H1 (cell line): ENCODE data around the gene CEBPA. TPM values are rescaled to one million over a fixed set of nuclear protein-coding genes. Genes with fewer than 3 reads are reported as not detected.

Experiments
- CTCF ChIA-PET: fragments of 300-600 bp; sonication (Branson Sonifier 250); formaldehyde crosslinking; loops from one replicate; lab custom pipeline; 2021; ENCODE audit not compliant: partially characterized antibody; lab: Charles Lee
- POLR2A ChIA-PET: fragments of 300-600 bp; sonication (Branson Sonifier 250); formaldehyde crosslinking; loops from one replicate; lab custom pipeline; 2021; ENCODE audit warnings: inconsistent platforms; ENCODE audit not compliant: partially characterized antibody; lab: Charles Lee
- DNase-seq, 2 experiments: peaks; one replicate each; pipeline versions ENCODE4 v3.0.0 to v3.0.0-alpha.2; 2010 to 2022; ENCODE audit warnings: low spot score in 2 of 2, low read depth in 1 of 2, mixed read lengths in 1 of 2
- FAIRE-seq: peaks from 2 replicates; lab custom pipeline; 2011; peaks lifted over from hg19 to GRCh38; lab: Jason Lieb, UNC
- H2AFZ ChIP-seq: 2 replicates; pipeline ENCODE4 v1.8.1; 2012; ENCODE audit warnings: low read length, inconsistent platforms
- H2AK5ac ChIP-seq: 2 replicates; pipeline ENCODE4 v1.6.1; 2013; ENCODE audit warnings: low read depth, low read length
- H2BK120ac ChIP-seq: replicated peaks from 2 replicates; pipeline ENCODE3; 2013; ENCODE audit warnings: low read depth, low read length, inconsistent platforms
- H2BK12ac ChIP-seq: 2 replicates; pipeline ENCODE4 v1.6.1; 2013; ENCODE audit warnings: low read depth, low read length
- H2BK15ac ChIP-seq: 2 replicates; pipeline ENCODE4 v1.6.1; 2013; ENCODE audit warnings: low read length
- H2BK20ac ChIP-seq: 2 replicates; pipeline ENCODE4 v1.6.1; 2013; ENCODE audit warnings: low read length
- H2BK5ac ChIP-seq: 2 replicates; pipeline ENCODE4 v1.6.1; 2013; ENCODE audit warnings: low read depth, low read length
- H3K14ac ChIP-seq: 2 replicates; pipeline ENCODE4 v1.6.1; 2013; ENCODE audit warnings: inconsistent platforms; ENCODE audit not compliant: insufficient read length
- H3K18ac ChIP-seq: 2 replicates; pipeline ENCODE4 v1.6.1; 2013; ENCODE audit warnings: low read length; ENCODE audit errors: extremely low read depth
- H3K23ac ChIP-seq: 2 replicates; pipeline ENCODE4 v1.6.1; 2013; ENCODE audit warnings: inconsistent platforms; ENCODE audit not compliant: insufficient read length
- H3K23me2 ChIP-seq: 2 replicates; pipeline ENCODE4 v1.6.1; 2013; ENCODE audit warnings: low read depth, low read length
- H3K27ac ChIP-seq: 2 replicates; pipeline ENCODE4 v1.6.1; 2011; ENCODE audit warnings: low read depth, low read length, inconsistent platforms
- H3K27me3 ChIP-seq, 4 experiments: replicated peaks in 1 of 4; 1 replicate in 1 of 4; 2 replicates in 3 of 4; pipeline versions ENCODE4 v1.6.1 to v1.8.1; 2011 to 2013; ENCODE audit warnings: low read length in 3 of 4, mild to moderate bottlenecking in 3 of 4, inconsistent platforms in 2 of 4, mixed read lengths in 2 of 4, moderate library complexity in 1 of 4; ENCODE audit not compliant: control insufficient read depth in 3 of 4, insufficient read depth in 3 of 4; ENCODE audit errors: extremely low read depth in 1 of 4
- H3K36me3 ChIP-seq, 4 experiments: 2 replicates each; pipeline versions ENCODE4 v1.6.1 to v1.8.1; 2011 to 2013; ENCODE audit warnings: mild to moderate bottlenecking in 4 of 4, low read length in 3 of 4, moderate library complexity in 2 of 4, control low read depth in 1 of 4, inconsistent platforms in 1 of 4; ENCODE audit not compliant: insufficient read depth in 4 of 4, control insufficient read depth in 2 of 4
- H3K4ac ChIP-seq: replicated peaks from 2 replicates; pipeline ENCODE3; 2013; ENCODE audit warnings: low read length, low read depth, mixed read lengths, inconsistent platforms; ENCODE audit not compliant: insufficient read length
- H3K4me1 ChIP-seq, 4 experiments: replicated peaks in 1 of 4; 1 replicate in 1 of 4; 2 replicates in 3 of 4; pipeline versions ENCODE4 v1.6.1 to v1.8.1; 2011 to 2013; ENCODE audit warnings: low read length in 3 of 4, inconsistent platforms in 2 of 4, mixed read lengths in 1 of 4; ENCODE audit not compliant: insufficient read depth in 4 of 4, control insufficient read depth in 3 of 4
- H3K4me2 ChIP-seq, 2 experiments: 2 replicates each; pipeline versions ENCODE4 v1.6.1 to v1.8.1; 2011 to 2013; ENCODE audit warnings: low read depth in 2 of 2, low read length in 2 of 2, control low read depth in 1 of 2, inconsistent platforms in 1 of 2, mild to moderate bottlenecking in 1 of 2; ENCODE audit not compliant: insufficient read depth in 1 of 2
- H3K4me3 ChIP-seq, 4 experiments: fragments of 200-600, 300-600 bp in 1 of 4; sonication (generic), shearing (Covaris generic), sonication (Bioruptor Twin) in 1 of 4; 2 replicates each; pipeline versions ENCODE4 v1.5.1 to v1.8.1; 2011 to 2016; ENCODE audit warnings: low read length in 4 of 4, low read depth in 3 of 4, control low read depth in 2 of 4, inconsistent platforms in 2 of 4, mild to moderate bottlenecking in 2 of 4, mixed read lengths in 1 of 4, moderate library complexity in 1 of 4; ENCODE audit not compliant: insufficient read depth in 2 of 4; ENCODE audit errors: extremely low read depth in 1 of 4
- H3K56ac ChIP-seq: replicated peaks from 2 replicates; pipeline ENCODE3; 2013; ENCODE audit warnings: low read depth, mild to moderate bottlenecking, mixed read lengths, low read length, inconsistent platforms; ENCODE audit not compliant: insufficient read length
- H3K79me1 ChIP-seq: 2 replicates; pipeline ENCODE4 v1.6.1; 2013; ENCODE audit warnings: low read depth, low read length, control low read depth
- H3K79me2 ChIP-seq, 2 experiments: 2 replicates each; pipeline versions ENCODE4 v1.6.1 to v1.8.1; 2012 to 2013; ENCODE audit warnings: low read length in 2 of 2, mild to moderate bottlenecking in 2 of 2, inconsistent platforms in 1 of 2; ENCODE audit not compliant: insufficient read depth in 2 of 2, control insufficient read depth in 1 of 2
- H3K9ac ChIP-seq, 4 experiments: replicated peaks in 1 of 4; 1 replicate in 1 of 4; 2 replicates in 3 of 4; pipeline versions ENCODE4 v1.6.1 to v1.8.1; 2011 to 2013; ENCODE audit warnings: low read depth in 3 of 4, low read length in 3 of 4, control low read depth in 2 of 4, mild to moderate bottlenecking in 2 of 4, moderate library complexity in 2 of 4, inconsistent platforms in 1 of 4; ENCODE audit errors: extremely low read depth in 1 of 4
- H3K9me3 ChIP-seq, 2 experiments: 2 replicates each; pipeline versions ENCODE4 v1.6.1 to v1.8.1; 2012 to 2013; ENCODE audit warnings: mild to moderate bottlenecking in 2 of 2, moderate library complexity in 2 of 2, control low read depth in 1 of 2, inconsistent platforms in 1 of 2, low read depth in 1 of 2, low read length in 1 of 2, mixed read lengths in 1 of 2; ENCODE audit not compliant: insufficient read depth in 2 of 2
- H4K20me1 ChIP-seq, 2 experiments: replicated peaks in 1 of 2; 2 replicates each; pipeline versions ENCODE3 to v1.8.1; 2011 to 2013; ENCODE audit warnings: inconsistent platforms in 2 of 2, low read length in 2 of 2, mild to moderate bottlenecking in 1 of 2; ENCODE audit not compliant: insufficient read depth in 2 of 2, control insufficient read depth in 1 of 2
- H4K5ac ChIP-seq: 2 replicates; pipeline ENCODE4 v1.6.1; 2013; ENCODE audit warnings: low read length, low read depth, mixed read lengths, inconsistent platforms; ENCODE audit not compliant: insufficient read length
- H4K8ac ChIP-seq: 2 replicates; pipeline ENCODE4 v1.8.0; 2013; ENCODE audit warnings: mild to moderate bottlenecking, moderate library complexity, low read length, inconsistent platforms; ENCODE audit not compliant: insufficient read depth; ENCODE audit errors: extremely low read depth
- H4K91ac ChIP-seq: replicated peaks from 2 replicates; pipeline ENCODE3; 2013; ENCODE audit warnings: low read length, mixed read lengths, inconsistent platforms; ENCODE audit not compliant: insufficient read length
- CHD1 ChIP-seq: IDR thresholded peaks from 2 replicates; pipeline ENCODE4 v1.6.1; 2012; ENCODE audit warnings: low read depth, low read length, improper control_type of control experiment
- CHD2 ChIP-seq: IDR thresholded peaks from 2 replicates; pipeline ENCODE4 v1.6.1; 2012; ENCODE audit warnings: low read length, improper control_type of control experiment
- EP300 ChIP-seq, 2 experiments: IDR thresholded peaks; 1 replicate in 1 of 2; 2 replicates in 1 of 2; pipeline ENCODE4 v1.6.1; 2011 to 2012; ENCODE audit warnings: low read depth in 2 of 2, low read length in 2 of 2, mild to moderate bottlenecking in 2 of 2, borderline replicate concordance in 1 of 2, inconsistent platforms in 1 of 2, moderate library complexity in 1 of 2
- HDAC2 ChIP-seq, 2 experiments: fragments of 300-600 bp in 1 of 2; sonication (generic) in 1 of 2; IDR thresholded peaks; 2 replicates each; pipeline ENCODE4 v1.6.1; 2011 to 2012; ENCODE audit warnings: low read depth in 2 of 2, low read length in 2 of 2, mild to moderate bottlenecking in 2 of 2, moderate library complexity in 2 of 2, borderline replicate concordance in 1 of 2, inconsistent platforms in 1 of 2
- JUN ChIP-seq: IDR thresholded peaks from 2 replicates; pipeline ENCODE4 v1.6.1; 2011; ENCODE audit warnings: low read depth, mild to moderate bottlenecking, improper control_type of control experiment, low read length
- KDM4A ChIP-seq: IDR thresholded peaks from one replicate; pipeline ENCODE4 v1.7.1; 2012; ENCODE audit warnings: low read depth, mild to moderate bottlenecking, moderate library complexity, low read length, inconsistent platforms; ENCODE audit not compliant: severe bottlenecking
- POLR2A ChIP-seq, 2 experiments: IDR thresholded peaks; 1 replicate in 1 of 2; 2 replicates in 1 of 2; pipeline ENCODE4 v1.6.1; 2011; ENCODE audit warnings: low read depth in 2 of 2, low read length in 2 of 2, mild to moderate bottlenecking in 2 of 2; ENCODE audit errors: control extremely low read depth in 1 of 2
- POLR2AphosphoS5 ChIP-seq: IDR thresholded peaks from 2 replicates; pipeline ENCODE4 v1.6.1; 2011; ENCODE audit warnings: low read depth, low read length
- POU5F1 ChIP-seq: IDR thresholded peaks from 2 replicates; pipeline ENCODE4 v1.6.1; 2011; ENCODE audit warnings: low read depth, mild to moderate bottlenecking, low read length, moderate library complexity
- RBBP5 ChIP-seq: IDR thresholded peaks from 2 replicates; pipeline ENCODE4 v1.7.1; 2012; ENCODE audit warnings: low read depth, mild to moderate bottlenecking, inconsistent platforms, low read length, moderate library complexity, borderline replicate concordance
- SAP30 ChIP-seq: fragments of 300-600 bp; sonication (generic); IDR thresholded peaks from 2 replicates; pipeline ENCODE4 v1.7.1; 2012; ENCODE audit warnings: low read length, moderate library complexity, mild to moderate bottlenecking, inconsistent platforms; ENCODE audit not compliant: insufficient read depth, insufficient replicate concordance
- SIN3A ChIP-seq, 2 experiments: IDR thresholded peaks in 1 of 2; conservative IDR thresholded peaks in 1 of 2; 2 replicates each; pipeline ENCODE4 v1.6.1; 2011 to 2012; ENCODE audit warnings: low read length in 2 of 2, improper control_type of control experiment in 1 of 2, low read depth in 1 of 2, mild to moderate bottlenecking in 1 of 2
- TBP ChIP-seq: IDR thresholded peaks from 2 replicates; pipeline ENCODE4 v1.6.1; 2011; ENCODE audit warnings: low read depth, low read length, improper control_type of control experiment
- TEAD4 ChIP-seq: IDR thresholded peaks from 2 replicates; pipeline ENCODE4 v1.6.1; 2012; ENCODE audit warnings: low read depth, low read length, inconsistent platforms, mixed read lengths
- WGBS, 2 experiments: shearing (Covaris generic) in 1 of 2; methylation state at CpG; one replicate each; pipeline versions ENCODE4 v1.1.6 to v1.1.7; 2013 to 2015; ENCODE audit warnings: low lambda C conversion rate in 2 of 2, mixed read lengths in 2 of 2, inconsistent platforms in 1 of 2, low coverage in 1 of 2, missing lambda C conversion rate in 1 of 2; ENCODE audit not compliant: insufficient replicate concordance in 2 of 2, insufficient coverage in 1 of 2, insufficient read length in 1 of 2; ENCODE audit errors: extremely low coverage in 1 of 2, missing lambda C conversion rate in 1 of 2; 5-methylcytosine and 5-hydroxymethylcytosine counted together
- polyA plus RNA-seq, 7 experiments: library from polyadenylated mRNA; depleted of rRNA in 3 of 7; stranded (reverse) in 5 of 7; unstranded in 2 of 7; fragments of >200 nt in 5 of 7; fragments of 200-250 nt in 2 of 7; gene quantifications; 1 replicate in 5 of 7; 2 replicates in 1 of 7; 4 replicates in 1 of 7; pipeline versions ENCODE4 v1.2.1 to v1.2.3, GENCODE V29; 2011 to 2013; ENCODE audit warnings: missing spikeins in 2 of 7, mixed read lengths in 2 of 7
- total RNA-seq: library from RNA; stranded (reverse); fragmentation: NEBNext Ultra II Directional; extraction: Animal tissue kit (Norgen Biotek cat#: 25700); gene quantifications from 2 replicates; pipeline ENCODE4 v1.2.1, GENCODE V29; 2021

The CEBPA gene
- total and polyA plus RNA-seq, 2 of the 8 experiments (the other 6 are each of a cell fraction or from before 2014, with no cell fraction given) = 2.0 to 2.7 TPM

DNA sequence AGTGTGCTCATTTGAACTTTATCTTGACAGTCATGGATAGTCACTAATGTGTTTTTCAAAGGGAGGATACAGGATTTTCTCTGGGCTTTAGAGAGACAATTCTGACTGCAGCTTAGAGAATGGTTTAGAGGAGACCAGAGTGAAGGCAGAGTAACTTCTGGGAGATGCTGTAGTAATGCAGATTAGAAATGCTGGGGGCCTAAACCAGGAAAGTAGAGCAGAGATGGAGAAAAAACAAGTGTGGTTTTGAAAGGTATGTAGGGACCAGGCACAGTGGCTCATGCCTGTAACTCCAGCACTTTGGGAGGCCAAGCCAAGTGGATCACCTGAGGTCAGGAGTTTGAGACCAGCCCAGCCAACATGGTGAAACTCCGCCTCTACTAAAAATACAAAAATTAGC, 18.3 kb upstream of the CEBPA start:
- no peak overlapping the region for H2AFZ ChIP-seq
- no peak overlapping the region for H4K91ac ChIP-seq
- H2AK5ac ChIP-seq = no peak overlapping the region
- H3K79me1 ChIP-seq = no peaks in the 10 kb centered on the region
- no peak overlapping the region for H3K18ac ChIP-seq
- 89% methylated on average over 1 of the region's 1 CpG; no CpG with 5 or more reads in 1 of the 2 experiments for WGBS, 2 experiments
- no peak overlapping the region for H3K4me3 ChIP-seq
- ChIA-PET POLR2A (no interaction called here), CTCF (no interaction called here)
- no peak for FAIRE-seq
- H3K79me2 ChIP-seq = no peaks in the 10 kb centered on the region
- H2BK120ac ChIP-seq = no peak overlapping the region
- no peak overlapping the region for H3K4me2 ChIP-seq
- H2BK12ac ChIP-seq = no peak overlapping the region
- 0 out of 4 replicates have a peak, but pooled peaks cover 3 to 4% of the 10 kb centered on the region in 2 experiments for H3K9me3 ChIP-seq
- DNase-seq = no peak
- H3K27me3 ChIP-seq = no peaks in the 10 kb centered on the region
- H4K5ac ChIP-seq = no peak overlapping the region
- no peak overlapping the region for H3K27ac ChIP-seq
- H3K4me1 ChIP-seq = no peaks in the 10 kb centered on the region
- H3K23me2 ChIP-seq = no peaks in the 10 kb centered on the region
- no peak overlapping the region for H2BK15ac ChIP-seq
- no peak overlapping the region for H3K14ac ChIP-seq
- no peak overlapping the region for H2BK20ac ChIP-seq
- no peak overlapping the region for H3K9ac ChIP-seq
- H3K23ac ChIP-seq = no peak overlapping the region
- no peak overlapping the region for H3K4ac ChIP-seq
- H3K36me3 ChIP-seq = no peaks in the 10 kb centered on the region
- H2BK5ac ChIP-seq = no peak overlapping the region
- H4K20me1 ChIP-seq = no peaks in the 10 kb centered on the region
- H3K56ac ChIP-seq = no peak overlapping the region
- no peak overlapping the region for H4K8ac ChIP-seq
- TF ChIP-seq POLR2AphosphoS5 (no peak), RBBP5 (no peak), SAP30 (no peak), JUN (no peak), KDM4A (no peak), CHD2 (no peak), SIN3A (conservative IDR thresholded peaks at IDR 0.05 in 1 of 2, IDR thresholded peaks at IDR 0.05 in 1 of 2; ENCODE audit: low read depth in 1 of 2, low read length in 2 of 2) (no peak), TBP (no peak), HDAC2 (IDR thresholded peaks at IDR 0.05; ENCODE audit: borderline replicate concordance in 1 of 2, low read depth in 2 of 2, low read length in 2 of 2) (no peak), CHD1 (no peak), POLR2A (IDR thresholded peaks at IDR 0.05; ENCODE audit: control extremely low read depth in 1 of 2, low read depth in 2 of 2, low read length in 2 of 2) (no peak), EP300 (IDR thresholded peaks at IDR 0.05; ENCODE audit: borderline replicate concordance in 1 of 2, low read depth in 2 of 2, low read length in 2 of 2) (no peak), POU5F1 (no peak), TEAD4 (no peak)
